GM12878 (cell line): ENCODE data around the gene SLC4A9. TPM values are rescaled to one million over a fixed set of nuclear protein-coding genes. Genes with fewer than 3 reads are reported as not detected.

Experiments
- ATAC-seq: fragments of 200-7000 bp; cut with Tn5 transposase; 3 replicates; pipeline ENCODE4 v1.9.1; 2020; ENCODE audit warnings: mild to moderate bottlenecking, moderate library complexity
- BruUV-seq: library from RNA; stranded (reverse); fragments of 400-500 nt; replicated peaks from 2 replicates; lab custom pipeline; 2021; lab: Mats Ljungman, UMichigan
- CTCF ChIA-PET: fragments of 300-600 bp; sonication (Branson Sonifier 250); formaldehyde crosslinking; extraction: SDS; loops from one replicate; lab custom pipeline; 2021; ENCODE audit warnings: inconsistent platforms; lab: Yijun Ruan, JAX
- POLR2A ChIA-PET: fragments of 350-600 bp; formaldehyde crosslinking; extraction: SDS; loops from one replicate; lab custom pipeline; 2021; ENCODE audit warnings: inconsistent platforms; lab: Charles Lee
- RAD21 ChIA-PET: fragments of 300-600 bp; sonication (Branson Sonifier 250); formaldehyde crosslinking; loops from one replicate; lab custom pipeline; 2023; ENCODE audit warnings: antibody characterized with exemption; ENCODE audit not compliant: unreplicated experiment; lab: Charles Lee
- SMC1A ChIA-PET: fragments of 300-600 bp; sonication (Branson Sonifier 250); formaldehyde crosslinking; loops from one replicate; lab custom pipeline; 2023; ENCODE audit not compliant: unreplicated experiment, uncharacterized antibody; lab: Charles Lee
- DNase-seq: peaks from one replicate; pipeline ENCODE4 v3.0.0-alpha.2; 2011; ENCODE audit warnings: low read depth, low spot score
- FAIRE-seq: peaks from 3 replicates; lab custom pipeline; 2011; peaks lifted over from hg19 to GRCh38; lab: Jason Lieb, UNC
- H2AFZ ChIP-seq: 2 replicates; pipeline ENCODE4 v1.6.0; 2011; ENCODE audit warnings: low read depth, low read length, control low read depth; ENCODE audit not compliant: control insufficient read depth
- H3K27ac ChIP-seq: 2 replicates; pipeline ENCODE4 v1.5.1; 2011; ENCODE audit warnings: control low read depth; ENCODE audit not compliant: control insufficient read depth, insufficient read depth
- H3K27me3 ChIP-seq, 2 experiments: replicated peaks in 1 of 2; 2 replicates each; pipeline versions ENCODE4 v1.6.0 to v1.6.1; 2011; ENCODE audit warnings: low read length in 1 of 2; ENCODE audit not compliant: control insufficient read depth in 2 of 2, insufficient read depth in 2 of 2
- H3K36me3 ChIP-seq, 2 experiments: 2 replicates each; pipeline ENCODE4 v1.5.1; 2011; ENCODE audit warnings: low read length in 1 of 2; ENCODE audit not compliant: control insufficient read depth in 2 of 2, insufficient read depth in 2 of 2
- H3K4me1 ChIP-seq: 2 replicates; pipeline ENCODE4 v1.6.1; 2011; ENCODE audit warnings: mild to moderate bottlenecking, low read length, moderate library complexity, mixed read lengths; ENCODE audit not compliant: control insufficient read depth, insufficient read depth
- H3K4me2 ChIP-seq: 2 replicates; pipeline ENCODE4 v1.6.0; 2011; ENCODE audit warnings: control low read depth; ENCODE audit not compliant: control insufficient read depth, insufficient read depth
- H3K4me3 ChIP-seq: fragments of 200-600 bp; sonication (generic); 2 replicates; pipeline ENCODE4 v1.5.1; 2016
- H3K79me2 ChIP-seq: 2 replicates; pipeline ENCODE4 v1.6.0; 2011; ENCODE audit warnings: low read length; ENCODE audit not compliant: control insufficient read depth, insufficient read depth
- H3K9ac ChIP-seq: 2 replicates; pipeline ENCODE4 v1.8.0; 2011; ENCODE audit warnings: low read length, control low read depth, mixed read lengths; ENCODE audit not compliant: control insufficient read depth, insufficient read depth
- H3K9me3 ChIP-seq: replicated peaks from 3 replicates; pipeline ENCODE4 v1.5.1; 2011; ENCODE audit warnings: mild to moderate bottlenecking, low read length; ENCODE audit not compliant: control insufficient read depth, insufficient read depth
- H4K20me1 ChIP-seq: 2 replicates; pipeline ENCODE4 v1.6.0; 2011; ENCODE audit not compliant: control insufficient read depth, insufficient read depth
- CBX3 ChIP-seq: fragments of 200-600 bp; sonication (generic); IDR thresholded peaks from 2 replicates; pipeline ENCODE4 v1.6.1; 2016; ENCODE audit warnings: low read depth, borderline replicate concordance
- EP300 ChIP-seq, 2 experiments: fragments of 150-350 bp in 1 of 2; IDR thresholded peaks; 2 replicates each; pipeline ENCODE4 v1.6.1; 2011 to 2012; ENCODE audit warnings: low read depth in 2 of 2, low read length in 2 of 2, borderline replicate concordance in 1 of 2, improper control_type of control experiment in 1 of 2, inconsistent platforms in 1 of 2; ENCODE audit not compliant: control insufficient read depth in 1 of 2
- ESRRA ChIP-seq: IDR thresholded peaks from 2 replicates; pipeline ENCODE4 v1.6.1; 2012; ENCODE audit warnings: mild to moderate bottlenecking, low read length, improper control_type of control experiment
- GABPA ChIP-seq: IDR thresholded peaks from 2 replicates; pipeline ENCODE4 v1.6.1; 2014; ENCODE audit warnings: antibody characterized with exemption, low read depth, mild to moderate bottlenecking, inconsistent platforms
- HSF1 ChIP-seq: fragments of 150-350 bp; IDR thresholded peaks from 2 replicates; pipeline ENCODE4 v1.6.1; 2014; ENCODE audit warnings: mild to moderate bottlenecking, low read depth, low read length
- IRF5 ChIP-seq: fragments of 450-650 bp; IDR thresholded peaks from 2 replicates; pipeline ENCODE4 v1.6.1; 2017; ENCODE audit warnings: borderline replicate concordance
- LARP7 ChIP-seq: fragments of 450-650 bp; IDR thresholded peaks from 2 replicates; pipeline ENCODE4 v1.6.1; 2017; ENCODE audit warnings: mild to moderate bottlenecking
- NFYA ChIP-seq: IDR thresholded peaks from 2 replicates; pipeline ENCODE4 v1.6.1; 2011; ENCODE audit warnings: low read depth, mild to moderate bottlenecking, low read length, improper control_type of control experiment, borderline replicate concordance
- PML ChIP-seq: IDR thresholded peaks from 2 replicates; pipeline ENCODE4 v1.6.1; 2012; ENCODE audit warnings: low read length, inconsistent platforms
- PRDM15 ChIP-seq: fragments of 450-650 bp; formaldehyde crosslinking; IDR thresholded peaks from 2 replicates; pipeline ENCODE4 v1.4.0; 2020; ENCODE audit warnings: mild to moderate bottlenecking, moderate library complexity
- RAD51 ChIP-seq: fragments of 450-650 bp; IDR thresholded peaks from 2 replicates; pipeline ENCODE4 v1.6.1; 2016; ENCODE audit warnings: moderate library complexity, mild to moderate bottlenecking, inconsistent platforms
- RELB ChIP-seq: fragments of 450-650 bp; IDR thresholded peaks from 2 replicates; pipeline ENCODE4 v1.6.1; 2017; ENCODE audit warnings: low read depth, mild to moderate bottlenecking, moderate library complexity
- SIN3A ChIP-seq: IDR thresholded peaks from 2 replicates; pipeline ENCODE4 v1.6.1; 2012; ENCODE audit warnings: low read depth, low read length, improper control_type of control experiment
- SIX5 ChIP-seq: IDR thresholded peaks from 2 replicates; pipeline ENCODE4 v1.6.1; 2011; ENCODE audit warnings: mild to moderate bottlenecking, low read depth, low read length, moderate library complexity; ENCODE audit not compliant: severe bottlenecking
- SMC3 ChIP-seq: IDR thresholded peaks from 2 replicates; pipeline ENCODE4 v1.6.1; 2011; ENCODE audit warnings: low read length, improper control_type of control experiment, borderline replicate concordance
- SPI1 ChIP-seq: IDR thresholded peaks from 2 replicates; pipeline ENCODE4 v1.6.1; 2011; ENCODE audit warnings: low read depth, mild to moderate bottlenecking, low read length, moderate library complexity, borderline replicate concordance; ENCODE audit not compliant: insufficient read depth
- ZNF384 ChIP-seq: IDR thresholded peaks from 2 replicates; pipeline ENCODE4 v1.6.1; 2012; ENCODE audit warnings: low read depth, mild to moderate bottlenecking, low read length, improper control_type of control experiment, borderline replicate concordance
- WGBS: methylation state at CpG from one replicate; pipeline ENCODE4 v1.1.6; 2016; ENCODE audit warnings: low lambda C conversion rate; ENCODE audit not compliant: insufficient replicate concordance, insufficient coverage; ENCODE audit errors: missing lambda C conversion rate; 5-methylcytosine and 5-hydroxymethylcytosine counted together
- in situ Hi-C: fragments of 300-500 bp; cut with MboI; formaldehyde crosslinking; loops from 9 replicates; pipeline ENCODE4 v1.14.3; 2018; ENCODE audit warnings: mixed read lengths
- intact Hi-C: fragments of 100-400 bp; cut with micrococcal nuclease; formaldehyde crosslinking; loops from one replicate; pipeline ENCODE4 v1.14.2; 2022; ENCODE audit not compliant: unreplicated experiment
- polyA plus RNA-seq, 11 experiments: library from polyadenylated mRNA; depleted of rRNA in 4 of 11; unstranded in 6 of 11; stranded (reverse) in 5 of 11; fragments of >200 nt; fragmentation: Nextera tagmentation in 4 of 11; fragmentation: Illumina TruSeq in 1 of 11; extraction: Ambion mirVana in 4 of 11; extraction: Trizol in 1 of 11; gene quantifications; 1 replicate in 1 of 11; 2 replicates in 10 of 11; pipeline versions ENCODE4 v1.2.1 to v1.2.3, GENCODE V29; 2011 to 2016; ENCODE audit warnings: inconsistent platforms in 2 of 11, missing spikeins in 2 of 11, low read depth in 1 of 11
- total RNA-seq, 4 experiments: library from RNA; depleted of rRNA in 3 of 4; stranded (reverse); fragments of >200 nt in 3 of 4; fragmentation: Illumina TruSeq in 1 of 4; extraction: Trizol in 1 of 4; gene quantifications; 2 replicates each; pipeline versions ENCODE4 v1.2.1 to v1.2.3, GENCODE V29; 2013 to 2021

The SLC4A9 gene
- total and polyA plus RNA-seq, 10 of the 15 experiments (the other 5 are each of a cell fraction or from before 2014, with no cell fraction given), result 0.03 to 0.05 (median 0.05) TPM; not detected in 7

GRCh38 chr5:140383300-140383699 is 23.3 kb downstream of the SLC4A9 start:
- Histone ChIP-seq H3K27ac (no peak overlapping the region), H3K36me3 (no peaks in the 10 kb centered on the region), H3K4me1 (no peaks in the 10 kb centered on the region), H3K4me3 (no peak overlapping the region), H3K79me2 (no peaks in the 10 kb centered on the region), H3K9me3 (no peaks in the 10 kb centered on the region; the same call in 2 of the 3 replicates), H2AFZ (no peak overlapping the region), H3K4me2 (no peak overlapping the region), H4K20me1 (no peaks in the 10 kb centered on the region), H3K27me3 (no peaks in the 10 kb centered on the region), H3K9ac (no peak overlapping the region)
- in situ Hi-C loops (no loop called here), intact Hi-C loops (no loop called here)
- WGBS, result 64% methylated on average over 2 of the region's 2 CpGs
- no TSS peak for BruUV-seq
- ChIA-PET CTCF (no interaction called here), RAD21 (no interaction called here), POLR2A (no interaction called here), SMC1A (no interaction called here)
- DNase-seq, result no peak
- ATAC-seq, result no peak
- no peak for FAIRE-seq
- TF ChIP-seq SPI1 (no peak), CBX3 (no peak), HSF1 (no peak), GABPA (no peak), SIN3A (no peak), ESRRA (no peak), ZNF384 (no peak), IRF5 (no peak), RELB (no peak), PML (no peak), SMC3 (no peak), NFYA (no peak), LARP7 (no peak), PRDM15 (CRISPR knock-in tag) (no peak), SIX5 (no peak), EP300 (IDR thresholded peaks at IDR 0.05; ENCODE audit: borderline replicate concordance in 1 of 2, control insufficient read depth in 1 of 2, low read depth in 2 of 2, low read length in 2 of 2) (no peak), RAD51 (no peak)
